ENCODE data around the gene HSF4.
A peak's percentile ranks its signal among the peaks of the same experiment; 100 is the strongest.

HSF4 gene

GRCh38 chr16:67145746-67146145 lies 18.8 kb upstream of the HSF4 start:
- DNase-seq (ENCODE audit: low read depth in 2 of 2) = no peak
- TF ChIP-seq CTCF (IDR thresholded peaks at IDR 0.05; ENCODE audit: low read depth, low read length) = no peak
- no peak overlapping the region for H3K4me3 ChIP-seq (replicated peaks in 1 of 2; ENCODE audit: low read depth in 2 of 2, low read length in 2 of 2)

GRCh38 chr16:67146523-67147357 lies 17.8 kb upstream of the HSF4 start:
- no peak for TF ChIP-seq CTCF (IDR thresholded peaks at IDR 0.05; ENCODE audit: low read depth, low read length)
- H3K4me3 ChIP-seq (replicated peaks in 1 of 2; ENCODE audit: low read depth in 2 of 2, low read length in 2 of 2) = no peak overlapping the region
- no peak for DNase-seq (ENCODE audit: low read depth in 2 of 2)

GRCh38 chr16:67147437-67148140 lies 17.0 kb upstream of the HSF4 start:
- no peak overlapping the region for H3K4me3 ChIP-seq (replicated peaks in 1 of 2; ENCODE audit: low read depth in 2 of 2, low read length in 2 of 2)
- no peak for TF ChIP-seq CTCF (IDR thresholded peaks at IDR 0.05; ENCODE audit: low read depth, low read length)
- no peak for DNase-seq (ENCODE audit: low read depth in 2 of 2)

- DNase-seq (ENCODE audit: low read depth in 2 of 2) = no peak
- no peak overlapping the region for H3K4me3 ChIP-seq (replicated peaks in 1 of 2; ENCODE audit: low read depth in 2 of 2, low read length in 2 of 2)
- TF ChIP-seq CTCF (IDR thresholded peaks at IDR 0.05; ENCODE audit: low read depth, low read length) = no peak
Observed at GRCh38 chr16:67148221-67148620, 16.3 kb upstream of the HSF4 start.

GRCh38 chr16:67148656-67149275 lies 15.8 kb upstream of the HSF4 start:
- DNase-seq (ENCODE audit: low read depth in 2 of 2) = no peak
- no peak for TF ChIP-seq CTCF (IDR thresholded peaks at IDR 0.05; ENCODE audit: low read depth, low read length)

GRCh38 chr16:67149276-67150046 lies 15.1 kb upstream of the HSF4 start:
- no peak for DNase-seq (ENCODE audit: low read depth in 2 of 2)
- H3K4me3 ChIP-seq (replicated peaks in 1 of 2; ENCODE audit: low read depth in 2 of 2, low read length in 2 of 2) = peak overlapping the region in 1 of 2 donors; percentile 66
- TF ChIP-seq CTCF (IDR thresholded peaks at IDR 0.05; ENCODE audit: low read depth, low read length) = no peak

More at GRCh38 chr16:67148656-67149275, 15.8 kb upstream of the HSF4 start:
- no peak overlapping the region for H3K4me3 ChIP-seq (replicated peaks in 1 of 2; ENCODE audit: low read depth in 2 of 2, low read length in 2 of 2)
